GM20000 (cell line): ENCODE data around the gene COL5A1.

Source experiments
- DNase-seq: peaks from one replicate; pipeline ENCODE4 v3.0.0; 2012; ENCODE audit warnings: low spot score
- CTCF ChIP-seq: IDR thresholded peaks from 2 replicates; pipeline ENCODE4 v1.5.1; 2012; ENCODE audit warnings: mild to moderate bottlenecking, control low read depth; ENCODE audit errors: extremely low read depth, missing control alignments

The COL5A1 gene

GRCh38 chr9:134694714-134695113 is 53.1 kb downstream of the COL5A1 start:
- no peak for DNase-seq
- no peak for TF ChIP-seq CTCF

GRCh38 chr9:134695144-134695543 is 53.5 kb downstream of the COL5A1 start:
- no peak for TF ChIP-seq CTCF
- DNase-seq: no peak

GRCh38 chr9:134696433-134696832 is 54.8 kb downstream of the COL5A1 start:
- no peak for DNase-seq
- no peak for TF ChIP-seq CTCF

- TF ChIP-seq CTCF: no peak
- DNase-seq: no peak
These were observed 56.5 kb downstream of the COL5A1 start for GRCh38 chr9:134698111-134698510.

- TF ChIP-seq CTCF: peak; percentile 92
- peak; percentile 83 for DNase-seq
These were observed 57.2 kb downstream of the COL5A1 start for GRCh38 chr9:134698587-134699342.

- DNase-seq: no peak
- TF ChIP-seq CTCF: no peak
These were observed 57.7 kb downstream of the COL5A1 start for GRCh38 chr9:134699343-134699740.

GRCh38 chr9:134700636-134701350 is 59.2 kb downstream of the COL5A1 start:
- TF ChIP-seq CTCF: no peak

More at GRCh38 chr9:134700636-134701350, 59.2 kb downstream of the COL5A1 start:
- no peak for DNase-seq
